Activated CD4-positive, alpha-beta T cell treated with anti-CD3 and anti-CD28 coated beads, Interleukin-2, amount 50 U/mL, for 1 hour (primary cell): Measurements from ENCODE around the gene DIP2A.
"Not testable (repeated sequence)": the region's sequence is repeated elsewhere in the genome, so short reads cannot be mapped to it uniquely, and the experiment has no call there.

Experiments
- DNase-seq: peaks from one replicate; pipeline ENCODE4 v3.0.0-alpha.2; 2020

Gene DIP2A

GRCh38 chr21:46557919-46558392 lies 99.3 kb downstream of the DIP2A start:
- no peak for DNase-seq

- peak; percentile 60 for DNase-seq
Observed at GRCh38 chr21:46559291-46559983, 100.7 kb downstream of the DIP2A start.

- no peak for DNase-seq
Observed at GRCh38 chr21:46560568-46561444, 102.1 kb downstream of the DIP2A start.

GRCh38 chr21:46561445-46562090 lies 102.9 kb downstream of the DIP2A start:
- no peak for DNase-seq

- no peak for DNase-seq
Observed at GRCh38 chr21:46562472-46562871, 103.8 kb downstream of the DIP2A start.

- no peak for DNase-seq
Observed at GRCh38 chr21:46562964-46563607, 104.4 kb downstream of the DIP2A start.

- no peak for DNase-seq
Observed at GRCh38 chr21:46564391-46564790, 105.7 kb downstream of the DIP2A start.

GRCh38 chr21:46567348-46567747 lies 108.7 kb downstream of the DIP2A start:
- no peak for DNase-seq

- DNase-seq: no peak
Observed at GRCh38 chr21:46568562-46568961, 109.9 kb downstream of the DIP2A start.

GRCh38 chr21:46569081-46569480 lies 110.4 kb downstream of the DIP2A start:
- DNase-seq: no peak

GRCh38 chr21:46570119-46570518 lies 111.4 kb downstream of the DIP2A start:
- no peak for DNase-seq

- no peak for DNase-seq
Observed at GRCh38 chr21:46570631-46571030, 111.9 kb downstream of the DIP2A start.

- no peak for DNase-seq
Observed at GRCh38 chr21:46572850-46573249, 114.2 kb downstream of the DIP2A start.

- not testable (repeated sequence) for DNase-seq
Observed at GRCh38 chr21:46577786-46578185, 119.1 kb downstream of the DIP2A start.

- not testable (repeated sequence) for DNase-seq
Observed at GRCh38 chr21:46579394-46579793, 120.7 kb downstream of the DIP2A start.

- no peak for DNase-seq
Observed at GRCh38 chr21:46581780-46582307, 123.2 kb downstream of the DIP2A start.

GRCh38 chr21:46585191-46585953 lies 126.7 kb downstream of the DIP2A start:
- DNase-seq: no peak

- no peak for DNase-seq
Observed at GRCh38 chr21:46594276-46594675, 135.6 kb downstream of the DIP2A start.

GRCh38 chr21:46596201-46596600 lies 137.5 kb downstream of the DIP2A start:
- DNase-seq: no peak

- DNase-seq: no peak
Observed at GRCh38 chr21:46597031-46597430, 138.3 kb downstream of the DIP2A start.

- no peak for DNase-seq
Observed at GRCh38 chr21:46597896-46598343, 139.2 kb downstream of the DIP2A start.
